Upper lobe of left lung (tissue), 6 donors: Measurements from ENCODE around the gene PLEKHG7. TPM values are rescaled to one million over a fixed set of nuclear protein-coding genes. Genes with fewer than 3 reads are reported as not detected.

Source experiments
- ATAC-seq, 2 donors: fragments of 200-7000 bp; cut with Tn5 transposase; one replicate each; pipeline ENCODE4 v1.9.1; 2022; ENCODE audit warnings: mild to moderate bottlenecking in 2 of 2, moderate library complexity in 2 of 2; ENCODE audit not compliant: low FRiP score in 2 of 2
- DNase-seq, 2 donors: peaks; one replicate each; pipeline ENCODE4 v3.0.0-alpha.2; 2019 to 2020
- H3K27ac ChIP-seq, 4 donors: fragments of 200-600 bp; sonication (generic); one replicate each; pipeline ENCODE4 v1.5.1; 2016 to 2019
- H3K27me3 ChIP-seq, 4 donors: fragments of 200-600 bp; sonication (generic); one replicate each; pipeline ENCODE4 v1.5.1; 2017 to 2019
- H3K36me3 ChIP-seq, 4 donors: fragments of 200-600 bp; sonication (generic); one replicate each; pipeline ENCODE4 v1.5.1; 2016 to 2019
- H3K4me1 ChIP-seq, 4 donors: fragments of 200-600 bp; sonication (generic); one replicate each; pipeline ENCODE4 v1.5.1; 2018 to 2019
- H3K4me3 ChIP-seq, 4 donors: fragments of 200-600 bp; sonication (generic); one replicate each; pipeline ENCODE4 v1.5.1; 2017 to 2019; ENCODE audit warnings: mild to moderate bottlenecking in 2 of 4, moderate library complexity in 1 of 4
- H3K9me3 ChIP-seq, 4 donors: fragments of 200-600 bp; sonication (generic); one replicate each; pipeline ENCODE4 v1.5.1; 2018 to 2019
- CTCF ChIP-seq, 6 experiments: fragments of 450-650 bp in 4 of 6; fragments of 200-600 bp in 2 of 6; sonication (generic) in 2 of 6; IDR thresholded peaks; one replicate each; pipeline ENCODE4 v1.5.1; 2016 to 2019; ENCODE audit warnings: antibody characterized with exemption in 6 of 6
- EP300 ChIP-seq, 4 donors: sonication (generic); formaldehyde crosslinking; IDR thresholded peaks; one replicate each; pipeline ENCODE4 v1.5.1; 2017; ENCODE audit warnings: antibody characterized with exemption in 4 of 4, control low read depth in 2 of 4
- POLR2A ChIP-seq, 4 donors: fragments of 450-650 bp; IDR thresholded peaks; one replicate each; pipeline ENCODE4 v1.5.1; 2016 to 2017; ENCODE audit warnings: antibody characterized with exemption in 4 of 4, mild to moderate bottlenecking in 2 of 4
- POLR2AphosphoS5 ChIP-seq, 2 donors: sonication (generic); formaldehyde crosslinking; IDR thresholded peaks; one replicate each; pipeline ENCODE4 v1.5.1; 2017; ENCODE audit warnings: antibody characterized with exemption in 2 of 2
- WGBS, 2 donors: methylation state at CpG; one replicate each; pipeline ENCODE4 v1.1.5; 2017 to 2018; 5-methylcytosine and 5-hydroxymethylcytosine counted together
- total RNA-seq, 6 donors: library from RNA; depleted of rRNA in 4 of 6; stranded (reverse); fragments of >200 nt in 4 of 6; gene quantifications; one replicate each; pipeline versions ENCODE4 v1.1.0 to v1.2.1, GENCODE V29; 2016 to 2021
- donor health status: DM: no; HTN: no; CAD: no; lungs with moderate emphysema.
- donor health status: DM: no; HTN: yes; CAD: no; lungs with severe emphysema.

The PLEKHG7 gene
- total RNA-seq, 6 donors from 2014 or later: 0.91 to 15.9 (median 2.0) TPM; not detected in 1

DNA sequence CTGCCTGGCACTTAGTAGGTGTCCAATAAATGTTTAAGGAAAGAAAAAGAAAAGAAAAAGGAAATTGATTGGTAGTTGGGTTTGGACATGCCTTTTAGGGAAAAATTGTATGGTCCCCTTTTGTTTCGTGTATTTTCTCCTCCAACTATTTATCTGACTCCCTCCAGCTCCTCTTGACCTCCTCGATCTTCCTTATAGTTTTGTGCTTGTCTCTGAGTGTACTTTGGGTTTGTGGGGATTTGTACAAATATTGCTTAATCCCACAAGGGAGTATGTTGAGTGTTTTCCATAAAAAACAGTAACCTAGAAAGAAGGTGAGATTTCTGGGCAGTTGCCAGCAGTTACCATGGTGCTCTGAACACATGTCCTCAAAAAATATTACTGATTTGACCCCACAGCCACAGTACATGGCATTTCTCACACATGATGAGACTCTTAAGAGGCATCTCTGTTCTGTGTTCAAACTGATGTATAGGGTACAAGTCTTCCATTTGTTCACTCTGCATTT is 15.7 kb downstream of the PLEKHG7 start:
- H3K27ac ChIP-seq: no peak overlapping the region
- no peaks in the 10 kb centered on the region for H3K36me3 ChIP-seq
- DNase-seq (peak in 1 of 2 donors; percentile 52), ATAC-seq (no peak)
- H3K4me1 ChIP-seq: peaks cover 0 to 5% (median 2%) of the 10 kb centered on the region in 4 donors
- H3K9me3 ChIP-seq: no peaks in the 10 kb centered on the region
- H3K4me3 ChIP-seq: no peak overlapping the region
- WGBS, 2 donors: 46 to 53% methylated on average over 2 of the region's 2 CpGs
- TF ChIP-seq POLR2A (IDR thresholded peaks at IDR 0.05) (no peak), POLR2AphosphoS5 (IDR thresholded peaks at IDR 0.05) (no peak)
- no peaks in the 10 kb centered on the region for H3K27me3 ChIP-seq

DNA sequence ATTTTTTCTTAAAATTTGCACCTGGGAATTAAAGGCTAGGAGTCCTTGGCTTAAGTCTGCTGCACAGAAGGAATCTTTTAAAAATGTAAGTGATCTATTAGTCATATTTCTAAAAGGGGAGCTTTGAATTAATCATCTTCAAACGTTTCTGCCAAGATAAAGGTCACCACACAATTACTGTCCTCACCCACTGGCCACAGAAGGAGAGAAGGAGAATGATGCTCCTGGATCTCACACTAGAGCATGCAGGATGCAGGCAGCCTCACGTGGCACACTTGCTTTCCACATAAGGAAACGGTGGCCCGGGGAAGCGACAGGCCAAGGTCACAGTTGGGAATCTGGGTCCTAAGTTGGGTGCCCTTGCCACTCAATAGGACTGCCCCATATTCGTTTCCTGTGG is 16.9 kb downstream of the PLEKHG7 start:
- peak in 1 of 2 donors; percentile 57 for ATAC-seq
- H3K4me1 ChIP-seq: peaks cover 0 to 5% (median 2%) of the 10 kb centered on the region in 4 donors
- no peak overlapping the region for H3K4me3 ChIP-seq
- DNase-seq: no peak
- no peaks in the 10 kb centered on the region for H3K36me3 ChIP-seq
- H3K9me3 ChIP-seq: peaks cover 0 to 6% (median 1%) of the 10 kb centered on the region in 4 donors
- WGBS, 2 donors: 66 to 71% methylated on average over 6 of the region's 6 CpGs
- TF ChIP-seq POLR2AphosphoS5 (IDR thresholded peaks at IDR 0.05) (no peak), POLR2A (IDR thresholded peaks at IDR 0.05) (no peak), CTCF (IDR thresholded peaks at IDR 0.05) (no peak), EP300 (IDR thresholded peaks at IDR 0.05) (no peak)
- no peaks in the 10 kb centered on the region for H3K27me3 ChIP-seq
- H3K27ac ChIP-seq: no peak overlapping the region

- TF ChIP-seq POLR2A (IDR thresholded peaks at IDR 0.05) (no peak), EP300 (IDR thresholded peaks at IDR 0.05) (no peak), POLR2AphosphoS5 (IDR thresholded peaks at IDR 0.05) (no peak)
- no peaks in the 10 kb centered on the region for H3K36me3 ChIP-seq
Observed at GRCh38 chr12:92721130-92721529, 18.3 kb downstream of the PLEKHG7 start.

GRCh38 chr12:92721656-92722055 is 18.9 kb downstream of the PLEKHG7 start:
- Histone ChIP-seq H3K36me3 (no peaks in the 10 kb centered on the region), H3K4me3 (no peak overlapping the region), H3K27ac (no peak overlapping the region), H3K4me1 (peaks cover 0 to 5% (median 2%) of the 10 kb centered on the region in 4 donors), H3K27me3 (no peaks in the 10 kb centered on the region), H3K9me3 (peaks cover 0 to 6% (median 2%) of the 10 kb centered on the region in 4 donors)
- DNase-seq: no peak
- TF ChIP-seq EP300 (IDR thresholded peaks at IDR 0.05) (no peak), CTCF (IDR thresholded peaks at IDR 0.05) (no peak), POLR2AphosphoS5 (IDR thresholded peaks at IDR 0.05) (no peak), POLR2A (IDR thresholded peaks at IDR 0.05) (no peak)
- WGBS, 2 donors: 44 to 63% methylated on average over 1 of the region's 1 CpG
- no peak for ATAC-seq

More at GRCh38 chr12:92721130-92721529, 18.3 kb downstream of the PLEKHG7 start:
- Histone ChIP-seq H3K4me1 (peaks cover 0 to 5% (median 2%) of the 10 kb centered on the region in 4 donors), H3K9me3 (peaks cover 0 to 6% (median 2%) of the 10 kb centered on the region in 4 donors), H3K27me3 (no peaks in the 10 kb centered on the region), H3K27ac (no peak overlapping the region), H3K4me3 (no peak overlapping the region)
- DNase-seq (no peak), ATAC-seq (no peak)
- WGBS, 2 donors: 82 to 94% methylated on average over 3 to 8 of the region's 8 CpGs

DNA sequence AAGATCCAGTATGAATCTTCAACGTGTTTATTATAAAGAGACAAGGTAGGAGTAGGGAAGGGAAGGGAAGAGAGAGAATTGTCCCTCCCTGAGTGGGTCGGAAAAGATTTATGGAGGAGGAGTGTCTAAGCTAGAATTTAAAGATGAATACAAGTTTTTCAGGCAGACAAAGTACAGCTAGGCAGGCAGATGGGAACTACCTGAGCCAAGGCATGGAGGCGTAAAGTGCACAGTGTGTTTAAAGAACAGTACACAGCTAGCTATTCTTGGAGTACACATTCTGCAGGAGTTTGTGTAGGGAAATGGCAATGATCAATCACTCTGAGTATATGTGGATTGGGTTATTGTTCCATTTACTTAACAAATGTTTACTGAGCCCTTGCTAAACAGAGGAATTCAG is 20.1 kb downstream of the PLEKHG7 start:
- H3K9me3 ChIP-seq: peaks cover 0 to 6% (median 2%) of the 10 kb centered on the region in 4 donors
- DNase-seq (no peak), ATAC-seq (no peak)
- H3K27me3 ChIP-seq: no peaks in the 10 kb centered on the region
- 85 to 90% methylated on average over 3 of the region's 3 CpGs for WGBS, 2 donors
- no peaks in the 10 kb centered on the region for H3K36me3 ChIP-seq
- no peak overlapping the region for H3K27ac ChIP-seq
- H3K4me1 ChIP-seq: peaks cover 0 to 5% (median 2%) of the 10 kb centered on the region in 4 donors
- TF ChIP-seq CTCF (IDR thresholded peaks at IDR 0.05) (no peak), EP300 (IDR thresholded peaks at IDR 0.05) (no peak), POLR2A (IDR thresholded peaks at IDR 0.05) (no peak), POLR2AphosphoS5 (IDR thresholded peaks at IDR 0.05) (no peak)
- no peak overlapping the region for H3K4me3 ChIP-seq

- ATAC-seq: no peak
- no peak for DNase-seq
- Histone ChIP-seq H3K36me3 (no peaks in the 10 kb centered on the region), H3K27ac (no peak overlapping the region), H3K27me3 (no peaks in the 10 kb centered on the region), H3K4me1 (no peaks in the 10 kb centered on the region), H3K9me3 (peaks cover 0 to 6% (median 2%) of the 10 kb centered on the region in 4 donors), H3K4me3 (no peak overlapping the region)
- WGBS, 2 donors: 86% methylated on average over 4 of the region's 4 CpGs
- TF ChIP-seq POLR2AphosphoS5 (IDR thresholded peaks at IDR 0.05): no peak
- TF ChIP-seq EP300 (IDR thresholded peaks at IDR 0.05): no peak
- TF ChIP-seq POLR2A (IDR thresholded peaks at IDR 0.05): no peak
- TF ChIP-seq CTCF (IDR thresholded peaks at IDR 0.05): no peak
Observed at GRCh38 chr12:92726850-92727249, 24.1 kb downstream of the PLEKHG7 start.
